Loucy (cell line): ENCODE measurements around the gene SCUBE2.

Experiments
- H2AFZ ChIP-seq: fragments of 200-600 bp; sonication (generic); 2 replicates; pipeline ENCODE4 v1.6.0; 2016; ENCODE audit warnings: antibody characterized with exemption, mild to moderate bottlenecking, low read length, moderate library complexity
- H3F3A ChIP-seq: fragments of 200-600 bp; 2 replicates; pipeline ENCODE4 v1.6.0; 2016; ENCODE audit warnings: antibody characterized with exemption, low read depth, mild to moderate bottlenecking
- H3K27me3 ChIP-seq: fragments of 200-600 bp; sonication (generic); 2 replicates; pipeline ENCODE4 v1.6.1; 2014; ENCODE audit warnings: low read length, mild to moderate bottlenecking; ENCODE audit not compliant: insufficient read depth, poor library complexity, severe bottlenecking
- H3K36me3 ChIP-seq: fragments of 200-600 bp; sonication (generic); 2 replicates; pipeline ENCODE4 v1.6.1; 2016; ENCODE audit warnings: low read length; ENCODE audit not compliant: insufficient read depth
- H3K4me1 ChIP-seq: fragments of 200-600 bp; sonication (generic); 2 replicates; pipeline ENCODE4 v1.5.1; 2014; ENCODE audit warnings: low read length, mild to moderate bottlenecking; ENCODE audit not compliant: insufficient read depth, poor library complexity, severe bottlenecking
- H3K4me2 ChIP-seq: fragments of 200-600 bp; sonication (generic); 2 replicates; pipeline ENCODE4 v1.6.0; 2014; ENCODE audit warnings: antibody characterized with exemption, low read length, low read depth, mild to moderate bottlenecking; ENCODE audit not compliant: poor library complexity, severe bottlenecking
- H3K4me3 ChIP-seq: fragments of 200-600 bp; sonication (generic); 2 replicates; pipeline ENCODE4 v1.5.1; 2014; ENCODE audit warnings: low read length, mild to moderate bottlenecking, mixed read lengths; ENCODE audit not compliant: poor library complexity, severe bottlenecking
- H3K79me2 ChIP-seq: fragments of 200-600 bp; sonication (generic); 2 replicates; pipeline ENCODE4 v1.6.1; 2014; ENCODE audit warnings: low read length; ENCODE audit not compliant: insufficient read depth
- H3K9ac ChIP-seq: fragments of 200-600 bp; sonication (generic); 2 replicates; pipeline ENCODE4 v1.6.0; 2014; ENCODE audit warnings: mild to moderate bottlenecking, low read depth, low read length, moderate library complexity; ENCODE audit not compliant: poor library complexity, severe bottlenecking
- H3K9me2 ChIP-seq: fragments of 200-600 bp; sonication (generic); replicated peaks from 2 replicates; pipeline ENCODE4 v1.6.1; 2016; ENCODE audit warnings: low read depth, low read length, mixed read lengths
- H3K9me3 ChIP-seq: fragments of 200-600 bp; sonication (generic); 2 replicates; pipeline ENCODE4 v1.6.1; 2014; ENCODE audit warnings: mild to moderate bottlenecking, antibody characterized with exemption, low read length, low read depth; ENCODE audit not compliant: insufficient read depth
- H4K20me1 ChIP-seq: fragments of 200-600 bp; sonication (generic); 2 replicates; pipeline ENCODE4 v1.6.0; 2014; ENCODE audit warnings: antibody characterized with exemption, low read length, mild to moderate bottlenecking; ENCODE audit not compliant: insufficient read depth, poor library complexity, severe bottlenecking
- EZH2phosphoT487 ChIP-seq: fragments of 200-600 bp; IDR thresholded peaks from 2 replicates; pipeline ENCODE4 v1.6.1; 2018; ENCODE audit warnings: antibody characterized with exemption, mild to moderate bottlenecking, moderate library complexity, borderline replicate concordance
- TF ChIP-seq, protein P1 (sequence below): fragments of 200-600 bp; sonication (generic); conservative IDR thresholded peaks from 2 replicates; pipeline ENCODE4 v1.5.1; 2014; ENCODE audit warnings: mild to moderate bottlenecking, antibody characterized with exemption, low read length

Gene SCUBE2

DNA sequence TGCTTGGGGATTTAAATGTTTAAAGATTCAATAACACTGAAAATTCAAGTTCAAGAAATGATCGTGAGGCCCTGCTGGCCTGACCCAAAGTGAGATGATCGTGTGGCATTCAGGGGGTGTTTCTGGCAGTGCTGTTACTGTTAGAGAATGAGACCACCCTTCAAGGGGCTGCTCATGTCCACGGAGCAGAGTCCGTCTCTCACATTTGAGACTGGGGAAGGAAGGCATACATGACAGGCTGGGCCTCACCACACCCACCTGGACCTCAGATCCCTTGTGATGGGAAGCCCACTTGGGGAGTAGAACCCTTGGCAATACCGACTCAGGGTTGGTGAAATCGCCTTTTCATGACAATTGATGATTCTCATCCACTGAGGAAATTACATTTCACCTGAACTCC lies 71.5 kb downstream of the SCUBE2 start:
- H3K9me3 ChIP-seq = no peaks in the 10 kb centered on the region

DNA sequence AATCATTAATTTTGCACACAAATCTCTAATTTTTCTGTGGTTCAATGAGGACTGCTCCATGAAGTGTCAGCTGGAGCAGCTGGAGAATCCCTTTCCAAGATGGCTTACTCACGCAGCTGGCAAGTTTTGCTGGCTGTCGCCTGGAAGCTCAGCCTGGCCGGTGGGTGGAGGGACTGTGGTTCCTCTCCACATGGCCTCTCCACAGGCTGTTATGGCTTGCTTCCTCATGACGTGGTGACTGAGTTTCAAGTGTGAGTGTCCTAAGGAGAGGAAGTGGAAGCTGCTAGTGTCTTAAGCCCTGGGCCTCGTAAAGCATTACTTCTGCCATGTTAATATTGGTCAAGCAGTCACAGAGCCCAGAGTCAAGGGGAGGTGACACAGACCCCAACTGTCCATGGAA lies 73.6 kb downstream of the SCUBE2 start:
- TF ChIP-seq EZH2phosphoT487 = no peak
- TF ChIP-seq, protein P1, sequence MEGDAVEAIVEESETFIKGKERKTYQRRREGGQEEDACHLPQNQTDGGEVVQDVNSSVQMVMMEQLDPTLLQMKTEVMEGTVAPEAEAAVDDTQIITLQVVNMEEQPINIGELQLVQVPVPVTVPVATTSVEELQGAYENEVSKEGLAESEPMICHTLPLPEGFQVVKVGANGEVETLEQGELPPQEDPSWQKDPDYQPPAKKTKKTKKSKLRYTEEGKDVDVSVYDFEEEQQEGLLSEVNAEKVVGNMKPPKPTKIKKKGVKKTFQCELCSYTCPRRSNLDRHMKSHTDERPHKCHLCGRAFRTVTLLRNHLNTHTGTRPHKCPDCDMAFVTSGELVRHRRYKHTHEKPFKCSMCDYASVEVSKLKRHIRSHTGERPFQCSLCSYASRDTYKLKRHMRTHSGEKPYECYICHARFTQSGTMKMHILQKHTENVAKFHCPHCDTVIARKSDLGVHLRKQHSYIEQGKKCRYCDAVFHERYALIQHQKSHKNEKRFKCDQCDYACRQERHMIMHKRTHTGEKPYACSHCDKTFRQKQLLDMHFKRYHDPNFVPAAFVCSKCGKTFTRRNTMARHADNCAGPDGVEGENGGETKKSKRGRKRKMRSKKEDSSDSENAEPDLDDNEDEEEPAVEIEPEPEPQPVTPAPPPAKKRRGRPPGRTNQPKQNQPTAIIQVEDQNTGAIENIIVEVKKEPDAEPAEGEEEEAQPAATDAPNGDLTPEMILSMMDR = no peak
- H3K4me2 ChIP-seq = no peak overlapping the region
- H3K4me3 ChIP-seq = no peak overlapping the region
- H3K9me3 ChIP-seq = no peaks in the 10 kb centered on the region
- no peaks in the 10 kb centered on the region for H3K9me2 ChIP-seq
- no peaks in the 10 kb centered on the region for H3K79me2 ChIP-seq
- H3K4me1 ChIP-seq = no peaks in the 10 kb centered on the region
- no peak overlapping the region for H3K9ac ChIP-seq
- no peaks in the 10 kb centered on the region for H3F3A ChIP-seq
- no peaks in the 10 kb centered on the region for H3K36me3 ChIP-seq
- no peaks in the 10 kb centered on the region for H4K20me1 ChIP-seq
- H2AFZ ChIP-seq = peak overlapping the region; percentile 25; the same call in 1 of the 2 replicates
- no peaks in the 10 kb centered on the region for H3K27me3 ChIP-seq

More for the DNA sequence above, 71.5 kb downstream of the SCUBE2 start:
- Histone ChIP-seq H4K20me1 (no peaks in the 10 kb centered on the region), H3K4me1 (no peaks in the 10 kb centered on the region), H3K79me2 (no peaks in the 10 kb centered on the region), H3K9ac (no peak overlapping the region), H3K36me3 (no peaks in the 10 kb centered on the region), H3F3A (no peaks in the 10 kb centered on the region), H3K4me2 (no peak overlapping the region), H3K4me3 (no peak overlapping the region), H3K9me2 (no peaks in the 10 kb centered on the region), H2AFZ (no peak overlapping the region), H3K27me3 (no peaks in the 10 kb centered on the region)
- TF ChIP-seq EZH2phosphoT487 = no peak
- TF ChIP-seq, protein P1 = no peak

DNA sequence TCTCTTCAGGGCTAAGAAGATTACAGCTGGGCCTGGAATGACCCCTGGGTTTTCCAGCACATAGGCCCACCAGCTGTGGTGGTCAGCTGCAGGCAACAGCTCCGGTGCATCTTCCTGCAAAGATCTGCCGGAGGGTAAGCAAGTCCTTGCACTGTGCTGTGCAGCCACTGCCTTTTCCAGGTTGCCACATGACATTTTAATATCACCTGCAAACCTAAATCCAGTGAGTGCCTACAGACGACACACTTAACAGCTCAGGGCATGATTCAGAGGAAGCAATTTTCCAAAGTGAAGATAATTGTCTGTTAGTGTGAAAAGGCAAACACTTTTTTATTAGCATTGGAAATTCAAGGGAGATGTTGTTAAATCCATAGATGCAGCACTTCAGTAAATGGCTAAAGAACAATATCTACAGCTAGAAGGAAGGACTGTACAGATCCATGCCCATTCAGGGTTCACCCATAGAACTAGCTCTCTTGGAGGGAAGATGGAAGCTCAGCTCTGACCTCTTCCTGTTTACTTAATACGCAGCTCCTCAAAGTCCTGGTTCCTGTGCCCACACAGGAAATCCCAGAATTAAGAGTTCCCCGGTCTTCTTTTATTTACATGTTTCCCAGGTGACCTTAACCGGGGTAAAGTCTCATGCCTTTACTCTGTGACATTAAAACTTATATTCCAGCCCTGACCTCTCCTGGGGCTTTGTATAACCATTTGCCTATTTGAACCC lies 74.3 kb downstream of the SCUBE2 start:
- H3K9ac ChIP-seq = no peak overlapping the region
- no peak overlapping the region for H3K4me2 ChIP-seq
- TF ChIP-seq EZH2phosphoT487 = no peak
- TF ChIP-seq, protein P1 = no peak
- H4K20me1 ChIP-seq = no peaks in the 10 kb centered on the region
- no peaks in the 10 kb centered on the region for H3K9me2 ChIP-seq
- H3F3A ChIP-seq = no peaks in the 10 kb centered on the region
- no peaks in the 10 kb centered on the region for H3K79me2 ChIP-seq
- no peaks in the 10 kb centered on the region for H3K4me1 ChIP-seq
- no peaks in the 10 kb centered on the region for H3K9me3 ChIP-seq
- peak overlapping the region; percentile 44 for H2AFZ ChIP-seq
- no peaks in the 10 kb centered on the region for H3K36me3 ChIP-seq
- H3K4me3 ChIP-seq = no peak overlapping the region
- H3K27me3 ChIP-seq = no peaks in the 10 kb centered on the region
